MM.1S (cell line): ENCODE results near the gene LKAAEAR1.

Experiments
- EZH2phosphoT487 ChIP-seq: fragments of 300-600 bp; sonication (generic); IDR thresholded peaks from 2 replicates; pipeline ENCODE4 v1.6.1; 2018; ENCODE audit warnings: antibody characterized with exemption, low read length
- TF ChIP-seq, protein P1 (sequence below): fragments of 300-600 bp; sonication (generic); IDR thresholded peaks from 2 replicates; pipeline ENCODE4 v1.5.1; 2016; ENCODE audit warnings: antibody characterized with exemption, low read length, mixed read lengths

DNA sequence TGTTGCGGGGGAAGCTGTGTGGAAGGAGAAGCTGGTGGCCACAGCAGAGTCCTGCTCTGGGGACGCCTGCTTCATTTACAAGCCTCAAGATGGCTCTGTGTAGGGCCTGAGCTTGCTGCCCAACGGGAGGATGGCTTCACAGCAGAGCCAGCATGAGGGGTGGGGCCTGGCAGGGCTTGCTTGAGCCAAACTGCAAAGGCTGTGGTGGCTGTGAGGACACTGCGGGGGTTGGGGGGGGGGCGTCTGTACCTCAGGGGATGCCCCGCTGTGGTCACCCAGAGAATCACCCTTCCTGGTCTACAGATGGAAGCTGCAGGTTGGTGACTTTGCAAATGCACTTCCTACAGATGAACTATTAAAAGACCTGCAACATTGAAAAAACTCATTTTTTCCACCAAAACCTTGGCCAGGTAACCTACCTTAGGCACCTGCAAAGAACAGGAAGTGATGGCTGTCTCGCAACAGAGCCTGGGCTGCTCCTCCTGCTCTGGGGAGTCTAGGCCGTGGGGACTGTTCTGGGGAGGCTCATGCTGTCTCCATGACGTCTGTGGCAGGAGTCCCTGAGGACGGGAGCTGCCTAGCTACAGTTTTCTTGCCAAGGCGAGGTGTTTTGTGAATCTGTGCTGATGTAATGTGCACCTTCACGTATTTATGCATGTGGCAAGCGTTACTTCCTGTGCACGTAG is 15.8 kb upstream of the LKAAEAR1 start:
- TF ChIP-seq, protein P1, sequence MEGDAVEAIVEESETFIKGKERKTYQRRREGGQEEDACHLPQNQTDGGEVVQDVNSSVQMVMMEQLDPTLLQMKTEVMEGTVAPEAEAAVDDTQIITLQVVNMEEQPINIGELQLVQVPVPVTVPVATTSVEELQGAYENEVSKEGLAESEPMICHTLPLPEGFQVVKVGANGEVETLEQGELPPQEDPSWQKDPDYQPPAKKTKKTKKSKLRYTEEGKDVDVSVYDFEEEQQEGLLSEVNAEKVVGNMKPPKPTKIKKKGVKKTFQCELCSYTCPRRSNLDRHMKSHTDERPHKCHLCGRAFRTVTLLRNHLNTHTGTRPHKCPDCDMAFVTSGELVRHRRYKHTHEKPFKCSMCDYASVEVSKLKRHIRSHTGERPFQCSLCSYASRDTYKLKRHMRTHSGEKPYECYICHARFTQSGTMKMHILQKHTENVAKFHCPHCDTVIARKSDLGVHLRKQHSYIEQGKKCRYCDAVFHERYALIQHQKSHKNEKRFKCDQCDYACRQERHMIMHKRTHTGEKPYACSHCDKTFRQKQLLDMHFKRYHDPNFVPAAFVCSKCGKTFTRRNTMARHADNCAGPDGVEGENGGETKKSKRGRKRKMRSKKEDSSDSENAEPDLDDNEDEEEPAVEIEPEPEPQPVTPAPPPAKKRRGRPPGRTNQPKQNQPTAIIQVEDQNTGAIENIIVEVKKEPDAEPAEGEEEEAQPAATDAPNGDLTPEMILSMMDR = no peak
- no peak for TF ChIP-seq EZH2phosphoT487
